Right lobe of liver (tissue), 6 donors: ENCODE results near the gene ABCB6. TPM values are rescaled to one million over a fixed set of nuclear protein-coding genes. Genes with fewer than 3 reads are reported as not detected.
"Not testable (repeated sequence)": the region's sequence is repeated elsewhere in the genome, so short reads cannot be mapped to it uniquely, and the experiment has no call there.

Source experiments
- ATAC-seq, 4 donors: fragments of 200-7000 bp; cut with Tn5 transposase; one replicate each; pipeline ENCODE4 v1.9.1; 2020; ENCODE audit warnings: mild to moderate bottlenecking in 4 of 4, moderate library complexity in 4 of 4
- DNase-seq, 3 donors: peaks; one replicate each; pipeline ENCODE4 v3.0.0-alpha.2; 2020
- H3K27ac ChIP-seq, 3 donors: fragments of 200-600 bp; one replicate each; pipeline ENCODE4 v1.8.0; 2022
- H3K27me3 ChIP-seq, 2 donors: fragments of 200-600 bp; one replicate each; pipeline ENCODE4 v1.8.0; 2022
- H3K36me3 ChIP-seq, 4 donors: fragments of 200-600 bp; sonication (generic) in 1 of 4; one replicate each; pipeline versions ENCODE4 v1.5.1 to v1.8.0; 2017 to 2022; ENCODE audit warnings: control low read depth in 1 of 4
- H3K4me1 ChIP-seq, 4 donors: fragments of 200-600 bp; sonication (generic) in 1 of 4; one replicate each; pipeline versions ENCODE4 v1.5.1 to v1.8.0; 2017 to 2022; ENCODE audit warnings: control low read depth in 1 of 4
- H3K4me3 ChIP-seq, 3 donors: fragments of 200-600 bp; one replicate each; pipeline ENCODE4 v1.8.0; 2022
- H3K9me3 ChIP-seq, 4 donors: fragments of 200-600 bp; sonication (generic) in 1 of 4; one replicate each; pipeline versions ENCODE4 v1.5.1 to v1.8.0; 2017 to 2022; ENCODE audit warnings: control low read depth in 1 of 4
- POLR2A ChIP-seq: fragments of 450-650 bp; IDR thresholded peaks from one replicate; pipeline ENCODE4 v1.6.1; 2017; ENCODE audit warnings: antibody characterized with exemption, mild to moderate bottlenecking
- WGBS: methylation state at CpG from one replicate; pipeline ENCODE4 v1.1.6; 2018; ENCODE audit warnings: low coverage, low lambda C conversion rate; ENCODE audit not compliant: insufficient coverage; ENCODE audit errors: missing lambda C conversion rate; 5-methylcytosine and 5-hydroxymethylcytosine counted together
- intact Hi-C, 2 donors: fragments of 100-400 bp; cut with DNase I; formaldehyde crosslinking; loops; one replicate each; pipeline versions ENCODE4 v1.11.2 to v1.14.1; 2022
- total RNA-seq, 6 experiments: library from RNA; depleted of rRNA in 2 of 6; stranded (reverse); fragments of >200 nt in 2 of 6; fragmentation: NEBNext Ultra II Directional in 3 of 6; extraction: Animal tissue kit (Norgen Biotek cat#: 25700) in 3 of 6; gene quantifications; one replicate each; pipeline versions ENCODE4 v1.1.0 to v1.2.4, GENCODE V29; 2016 to 2023
- TF ChIP-seq, protein P1 (sequence below), 4 donors: fragments of 200-600 bp in 3 of 4; fragments of 450-650 bp in 1 of 4; IDR thresholded peaks; one replicate each; pipeline versions ENCODE4 v1.5.1 to v1.8.0; 2016 to 2022; ENCODE audit warnings: antibody characterized with exemption in 4 of 4, mild to moderate bottlenecking in 2 of 4
- donor health status: DM: no; HTN: yes; CAD: no.
- donor health status: DM: no; HTN: no; CAD: no.
- donor health status: DM: no; HTN: no; CAD: no.
- donor health status: DM: no; HTN: yes; CAD: no.
- donor health status: DM: no; HTN: yes; CAD: no.

The ABCB6 gene
- total RNA-seq, 6 experiments from 2014 or later: 20.3 to 72.5 (median 37.3) TPM

DNA sequence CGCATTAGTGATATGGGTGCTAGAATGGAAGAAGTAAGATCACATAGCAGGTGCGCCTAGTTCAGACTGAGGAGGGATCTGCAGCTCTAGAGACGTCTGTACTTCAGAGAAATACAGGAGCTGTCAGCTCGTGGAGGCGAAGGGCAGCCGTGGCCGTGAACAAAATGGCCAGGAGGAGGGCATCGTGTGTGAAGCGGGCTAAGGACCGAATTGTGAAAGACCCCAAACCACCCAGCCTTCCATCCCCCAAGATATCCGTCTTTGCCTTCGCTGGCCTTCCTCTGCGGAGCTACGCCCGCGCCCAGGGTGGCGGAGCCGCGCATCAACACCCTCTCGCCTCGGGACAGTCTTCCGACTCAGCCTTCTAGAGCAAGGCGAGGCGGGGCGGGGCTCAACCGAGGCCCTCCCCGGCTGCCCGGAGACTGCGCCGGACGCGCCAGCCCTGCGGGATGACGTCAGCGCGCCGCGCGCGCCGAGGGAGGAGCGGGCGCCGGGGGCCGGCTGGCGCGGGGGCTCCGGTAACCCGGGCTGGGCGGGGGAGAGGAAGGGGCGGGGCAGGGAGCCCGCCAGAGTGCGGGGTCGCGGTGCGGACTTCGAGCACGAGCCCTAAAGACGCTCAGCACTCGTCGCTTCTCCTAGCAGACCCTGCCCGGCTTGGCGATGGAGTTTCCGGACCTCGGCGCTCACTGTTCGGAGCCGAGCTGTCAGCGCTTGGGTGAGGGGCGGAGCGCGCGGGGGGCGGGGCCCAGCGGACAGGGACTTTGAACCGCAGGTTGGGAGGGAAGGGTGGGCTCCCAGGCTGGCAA lies 12.2 kb downstream of the ABCB6 start, which contains the start of gene ZFAND2B:
TSS of gene ZFAND2B (plus strand) at position 455 of the 806 bp plus-strand sequence. CDS start at position 661, 206 bp downstream.
- no peaks in the 10 kb centered on the region for H3K27me3 ChIP-seq
- ATAC-seq (peak; percentile 89 to 95 (median 92)), DNase-seq (peak; percentile 96 to 98 (median 97))
- H3K27ac ChIP-seq: peak within 1 kb of the TSS; percentile 80 to 95 (median 93)
- intact Hi-C loops: loop anchor here in 1 of 2 donors (5.0 kb wide), 1 partner anchor 34 kb away; the partner anchor contains the start of gene SLC23A3
- 0% methylated on average over 17 of the region's 76 CpGs for WGBS
- TF ChIP-seq POLR2A: peak; percentile 96
- TF ChIP-seq, protein P1, sequence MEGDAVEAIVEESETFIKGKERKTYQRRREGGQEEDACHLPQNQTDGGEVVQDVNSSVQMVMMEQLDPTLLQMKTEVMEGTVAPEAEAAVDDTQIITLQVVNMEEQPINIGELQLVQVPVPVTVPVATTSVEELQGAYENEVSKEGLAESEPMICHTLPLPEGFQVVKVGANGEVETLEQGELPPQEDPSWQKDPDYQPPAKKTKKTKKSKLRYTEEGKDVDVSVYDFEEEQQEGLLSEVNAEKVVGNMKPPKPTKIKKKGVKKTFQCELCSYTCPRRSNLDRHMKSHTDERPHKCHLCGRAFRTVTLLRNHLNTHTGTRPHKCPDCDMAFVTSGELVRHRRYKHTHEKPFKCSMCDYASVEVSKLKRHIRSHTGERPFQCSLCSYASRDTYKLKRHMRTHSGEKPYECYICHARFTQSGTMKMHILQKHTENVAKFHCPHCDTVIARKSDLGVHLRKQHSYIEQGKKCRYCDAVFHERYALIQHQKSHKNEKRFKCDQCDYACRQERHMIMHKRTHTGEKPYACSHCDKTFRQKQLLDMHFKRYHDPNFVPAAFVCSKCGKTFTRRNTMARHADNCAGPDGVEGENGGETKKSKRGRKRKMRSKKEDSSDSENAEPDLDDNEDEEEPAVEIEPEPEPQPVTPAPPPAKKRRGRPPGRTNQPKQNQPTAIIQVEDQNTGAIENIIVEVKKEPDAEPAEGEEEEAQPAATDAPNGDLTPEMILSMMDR (IDR thresholded peaks at IDR 0.05): peak in 1 of 4 donors; percentile 26
- peaks cover 0 to 24% (median 8%) of the 10 kb centered on the region in 4 donors for H3K4me1 ChIP-seq
- peaks cover 0 to 25% (median 5%) of the 10 kb centered on the region in 4 donors for H3K36me3 ChIP-seq
- no peaks in the 10 kb centered on the region for H3K9me3 ChIP-seq
- H3K4me3 ChIP-seq: peak within 1 kb of the TSS; percentile 60 to 84 (median 82)

DNA sequence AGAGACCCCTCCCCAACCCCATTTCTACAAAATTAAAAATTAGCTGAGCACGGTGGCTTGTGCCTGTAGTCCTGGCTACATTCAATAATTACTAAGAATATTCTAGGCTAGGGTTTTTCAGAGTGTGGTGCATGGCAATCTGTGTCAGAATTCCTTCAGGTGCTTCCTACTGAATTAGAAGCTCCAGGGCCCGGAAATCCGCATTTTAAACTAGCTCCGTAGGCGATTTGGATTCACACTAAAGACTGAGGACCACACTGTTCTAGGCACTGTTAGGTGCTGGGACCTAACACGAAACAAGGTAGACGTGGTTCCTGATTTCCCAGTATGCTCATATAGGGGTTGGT lies 12.8 kb downstream of the ABCB6 start:
- Histone ChIP-seq H3K27me3 (no peaks in the 10 kb centered on the region), H3K27ac (peak overlapping the region; percentile 80 to 95 (median 93)), H3K4me1 (peaks cover 0 to 24% (median 8%) of the 10 kb centered on the region in 4 donors), H3K36me3 (peaks cover 0 to 24% (median 5%) of the 10 kb centered on the region in 4 donors), H3K9me3 (no peaks in the 10 kb centered on the region), H3K4me3 (peak overlapping the region; percentile 60 to 84 (median 82))
- intact Hi-C loops: loop anchor here in 1 of 2 donors (5.0 kb wide), 1 partner anchor 34 kb away; the partner anchor contains the start of gene SLC23A3
- TF ChIP-seq POLR2A: no peak
- TF ChIP-seq, protein P1 (IDR thresholded peaks at IDR 0.05): no peak
- DNase-seq (peak in 1 of 3 donors; percentile 43), ATAC-seq (no peak)
- 7% methylated on average over 6 of the region's 7 CpGs for WGBS

DNA sequence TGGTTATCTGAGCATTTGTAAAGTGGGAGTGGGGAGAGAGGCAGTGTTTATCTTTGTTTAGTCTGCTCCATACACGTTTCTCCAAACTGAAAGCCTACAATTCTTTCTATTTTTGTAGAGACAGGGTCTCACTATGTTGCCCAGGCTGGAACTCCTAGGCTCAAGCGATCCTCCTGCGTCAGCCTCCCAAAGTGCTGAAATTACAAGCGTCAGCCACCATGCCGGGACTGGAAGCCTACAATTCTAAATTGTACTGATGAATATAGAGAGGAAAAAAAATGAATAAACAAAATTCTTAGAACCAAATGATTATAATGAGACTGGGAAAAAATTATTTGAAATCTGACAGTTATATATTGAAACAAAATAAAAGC lies 13.6 kb downstream of the ABCB6 start:
- H3K4me3 ChIP-seq: no peak overlapping the region
- H3K27ac ChIP-seq: no peak overlapping the region
- DNase-seq (no peak), ATAC-seq (no peak)
- no peak for TF ChIP-seq POLR2A
- TF ChIP-seq, protein P1 (IDR thresholded peaks at IDR 0.05): no peak
- peaks cover 0 to 24% (median 8%) of the 10 kb centered on the region in 4 donors for H3K4me1 ChIP-seq
- H3K36me3 ChIP-seq: peaks cover 0 to 16% (median 5%) of the 10 kb centered on the region in 4 donors
- no peaks in the 10 kb centered on the region for H3K27me3 ChIP-seq
- intact Hi-C loops: loop anchor here in 1 of 2 donors (5.0 kb wide), 1 partner anchor 33 kb away; the partner anchor contains the start of gene SLC23A3
- no peaks in the 10 kb centered on the region for H3K9me3 ChIP-seq
- 89% methylated on average over 5 of the region's 5 CpGs for WGBS

DNA sequence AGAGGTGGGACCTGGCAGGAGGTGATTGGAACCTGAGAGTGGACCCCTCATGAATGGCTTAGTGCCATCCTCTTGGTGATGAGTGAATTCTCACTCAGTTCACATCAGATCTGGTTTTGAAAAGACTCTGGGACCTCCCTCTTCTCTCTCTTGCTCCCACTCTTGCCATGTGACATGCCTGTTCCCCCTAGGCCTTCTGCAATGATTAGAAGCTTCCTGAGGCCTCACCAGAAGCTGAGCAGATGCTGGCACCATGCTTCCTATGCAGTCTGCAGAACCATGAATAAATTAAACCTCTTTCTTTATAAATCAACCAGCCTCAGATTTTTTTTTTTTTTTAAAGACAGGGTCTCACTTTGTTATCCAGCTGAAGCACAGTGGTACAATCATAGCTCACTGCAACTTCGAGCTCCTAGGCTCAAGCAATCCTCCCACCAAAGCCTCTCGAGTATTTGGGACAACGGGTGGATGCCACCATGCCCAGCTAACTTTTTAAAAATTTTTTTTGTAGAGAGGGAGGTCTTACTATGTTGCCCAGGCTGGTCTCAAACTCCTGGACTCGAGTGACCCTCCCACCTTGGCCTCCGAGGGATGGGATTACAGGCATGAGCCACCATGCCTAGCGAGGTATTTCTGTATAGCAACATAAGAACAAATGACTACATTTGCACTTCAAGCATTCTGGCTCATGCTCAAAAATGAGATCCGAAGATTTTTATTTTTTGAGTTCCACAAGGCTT lies 14.2 kb downstream of the ABCB6 start:
- Histone ChIP-seq H3K4me1 (peaks cover 0 to 24% (median 8%) of the 10 kb centered on the region in 4 donors), H3K9me3 (no peaks in the 10 kb centered on the region), H3K27me3 (no peaks in the 10 kb centered on the region), H3K4me3 (no peak overlapping the region), H3K36me3 (peaks cover 0 to 10% (median 5%) of the 10 kb centered on the region in 4 donors), H3K27ac (no peak overlapping the region)
- ATAC-seq (no peak), DNase-seq (peak in 1 of 3 donors; percentile 34)
- intact Hi-C loops: loop anchor here in 1 of 2 donors (5.0 kb wide), 1 partner anchor 32 kb away; the partner anchor contains the start of gene SLC23A3
- TF ChIP-seq, protein P1 (IDR thresholded peaks at IDR 0.05): no peak
- no peak for TF ChIP-seq POLR2A
- 93% methylated on average over 7 of the region's 7 CpGs for WGBS

DNA sequence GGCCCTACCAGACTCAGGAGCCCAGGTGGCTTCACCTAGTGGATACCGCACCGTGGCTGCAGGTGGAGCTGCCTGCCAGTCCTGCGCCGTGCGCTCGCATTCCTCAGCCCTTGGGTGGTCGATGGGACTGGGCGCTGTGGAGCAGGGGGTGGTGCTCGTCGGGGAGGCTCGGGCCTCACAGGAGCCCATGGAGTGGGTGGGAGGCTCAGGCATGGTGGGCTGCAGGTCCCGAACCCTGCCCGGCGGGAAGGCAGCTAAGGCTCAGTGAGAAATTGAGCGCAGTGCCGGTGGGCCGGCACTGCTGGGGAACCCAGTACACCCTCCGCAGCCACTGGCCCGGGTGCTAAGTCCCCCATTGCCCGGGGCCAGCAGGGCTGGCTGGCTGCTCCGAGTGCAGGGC lies 17.4 kb downstream of the ABCB6 start:
- 100% methylated on average over 1 of the region's 21 CpGs for WGBS
- ATAC-seq, H3K36me3 ChIP-seq, H3K9me3 ChIP-seq, H3K4me1 ChIP-seq, H3K4me3 ChIP-seq, H3K27me3 ChIP-seq, H3K27ac ChIP-seq, intact Hi-C loops, DNase-seq: not testable (repeated sequence)

DNA sequence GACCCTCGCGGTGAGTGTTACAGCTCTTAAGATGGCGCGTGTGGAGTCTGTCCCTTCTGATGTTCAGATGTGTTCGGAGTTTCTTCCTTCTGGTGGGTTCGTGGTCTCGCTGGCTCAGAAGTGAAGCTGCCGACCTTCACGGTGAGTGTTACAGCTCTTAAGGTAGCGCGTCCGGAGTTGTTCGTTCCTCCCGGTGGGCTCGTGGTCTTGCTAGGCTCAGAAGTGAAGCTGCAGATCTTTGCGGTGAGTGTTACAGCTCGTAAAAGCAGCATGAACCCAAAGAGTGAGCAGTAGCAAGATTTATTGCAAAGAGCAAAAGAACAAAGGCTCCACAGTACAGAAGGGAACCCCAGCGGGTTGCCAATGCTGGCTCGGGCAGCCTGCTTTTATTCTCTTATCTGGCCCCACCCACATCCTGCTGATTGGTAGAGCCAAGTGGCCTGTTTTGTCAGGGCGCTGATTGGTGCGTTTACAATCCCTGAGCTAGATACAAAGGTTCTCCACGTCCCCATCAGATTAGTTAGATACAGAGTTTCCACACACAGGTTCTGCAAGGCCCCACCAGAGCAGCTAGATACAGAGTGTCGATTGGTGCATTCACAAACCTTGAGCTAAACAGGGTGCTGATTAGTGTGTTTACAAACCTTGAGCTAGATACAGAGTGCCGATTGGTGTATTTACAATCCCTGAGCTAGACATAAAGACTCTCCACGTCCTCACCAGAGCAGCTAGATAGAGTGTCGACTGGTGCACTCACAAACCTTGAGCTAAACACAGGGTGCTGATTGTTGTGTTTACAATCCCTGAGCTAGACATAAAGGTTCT lies 18.0 kb downstream of the ABCB6 start:
- H3K4me1 ChIP-seq, H3K27me3 ChIP-seq, H3K4me3 ChIP-seq, H3K27ac ChIP-seq, H3K9me3 ChIP-seq, DNase-seq, intact Hi-C loops, H3K36me3 ChIP-seq, ATAC-seq: not testable (repeated sequence)
- WGBS: 59% methylated on average over 8 of the region's 26 CpGs
